ENCODE results near the gene ARID5A. TPM values are rescaled to one million over a fixed set of nuclear protein-coding genes. Genes with fewer than 3 reads are reported as not detected.

The ARID5A gene
- total and polyA plus RNA-seq, 10 of the 15 experiments (the other 5 are each of a cell fraction or from before 2014, with no cell fraction given): 0.76 to 87.1 (median 37.6) TPM

GRCh38 chr2:96531366-96531765, 5.2 kb upstream of the ARID5A start:
- Histone ChIP-seq H3K36me3 (ENCODE audit: control insufficient read depth in 2 of 2, insufficient read depth in 2 of 2, low read length in 1 of 2) (no peaks in the 10 kb centered on the region), H3K4me3 (peak overlapping the region; percentile 67; the same call in 1 of the 2 replicates), H3K4me2 (ENCODE audit: control insufficient read depth, insufficient read depth) (peak overlapping the region; percentile 85), H4K20me1 (ENCODE audit: control insufficient read depth, insufficient read depth) (no peaks in the 10 kb centered on the region), H3K27ac (ENCODE audit: control insufficient read depth, insufficient read depth) (peak overlapping the region; percentile 57; the same call in 1 of the 2 replicates), H3K4me1 (ENCODE audit: control insufficient read depth, insufficient read depth, low read length) (peaks cover 80% of the 10 kb centered on the region), H2AFZ (ENCODE audit: control insufficient read depth, low read depth, low read length) (no peak overlapping the region), H3K9ac (ENCODE audit: control insufficient read depth, insufficient read depth, low read length) (peak overlapping the region; percentile 66), H3K27me3 (replicated peaks in 1 of 2; ENCODE audit: control insufficient read depth in 2 of 2, insufficient read depth in 2 of 2, low read length in 1 of 2) (no peaks in the 10 kb centered on the region), H3K9me3 (replicated peaks; ENCODE audit: control insufficient read depth, insufficient read depth, low read length) (no peaks in the 10 kb centered on the region), H3K79me2 (ENCODE audit: control insufficient read depth, insufficient read depth, low read length) (peaks cover 8% of the 10 kb centered on the region)
- ChIA-PET SMC1A (ENCODE audit: uncharacterized antibody, unreplicated experiment) (interaction anchor here (0.7 to 1.9 kb wide), 4 partner anchors 9 to 124 kb away, joined by 3 to 7 read pairs (median 4); no protein-coding TSS in a partner anchor), CTCF (interaction anchor here (1.3 to 7.0 kb wide), 3 partner anchors 13 to 22 kb away, joined by 3 to 51 read pairs (median 22); no protein-coding TSS in a partner anchor), RAD21 (ENCODE audit: unreplicated experiment) (interaction anchor here (0.6 to 7.4 kb wide), 8 partner anchors 9 to 238 kb away, joined by 3 to 60 read pairs (median 5); no protein-coding TSS in a partner anchor), POLR2A (interaction anchor here (0.7 to 7.9 kb wide), 5 partner anchors 8 to 340 kb away, joined by 3 to 106 read pairs (median 4); partner anchors contain the start of gene ARID5A)
- DNase-seq (ENCODE audit: low read depth, low spot score) (no peak), FAIRE-seq (no peak), ATAC-seq (no peak)
- WGBS (ENCODE audit: insufficient coverage, insufficient replicate concordance, low lambda C conversion rate, missing lambda C conversion rate): 51% methylated on average over 9 of the region's 9 CpGs
- TSS peak; percentile 90 for BruUV-seq (replicated peaks)
- TF ChIP-seq BCL3 (IDR thresholded peaks at IDR 0.05; ENCODE audit: borderline replicate concordance, insufficient read depth, low read depth, low read length, poor library complexity, severe bottlenecking): no peak
- 0 out of 2 replicates have a peak, but pooled peaks have one; percentile 43 for TF ChIP-seq MLLT1 (IDR thresholded peaks at IDR 0.05)
- no peak for TF ChIP-seq ESRRA (IDR thresholded peaks at IDR 0.05; ENCODE audit: low read length)
- TF ChIP-seq, protein P1, sequence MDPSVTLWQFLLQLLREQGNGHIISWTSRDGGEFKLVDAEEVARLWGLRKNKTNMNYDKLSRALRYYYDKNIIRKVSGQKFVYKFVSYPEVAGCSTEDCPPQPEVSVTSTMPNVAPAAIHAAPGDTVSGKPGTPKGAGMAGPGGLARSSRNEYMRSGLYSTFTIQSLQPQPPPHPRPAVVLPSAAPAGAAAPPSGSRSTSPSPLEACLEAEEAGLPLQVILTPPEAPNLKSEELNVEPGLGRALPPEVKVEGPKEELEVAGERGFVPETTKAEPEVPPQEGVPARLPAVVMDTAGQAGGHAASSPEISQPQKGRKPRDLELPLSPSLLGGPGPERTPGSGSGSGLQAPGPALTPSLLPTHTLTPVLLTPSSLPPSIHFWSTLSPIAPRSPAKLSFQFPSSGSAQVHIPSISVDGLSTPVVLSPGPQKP (IDR thresholded peaks at IDR 0.05; ENCODE audit: low read depth, low read length): no peak
- in situ Hi-C loops (cut with MboI) (no loop called here), intact Hi-C loops (cut with micrococcal nuclease; ENCODE audit: unreplicated experiment) (loop anchor here (10.0 kb wide), 2 partner anchors 233 to 433 kb away; partner anchors contain the start of gene CNNM4)

Data from GM12878 (cell line).